M059J (cell line): Measurements from ENCODE around the gene FHOD3. TPM values are rescaled to one million over a fixed set of nuclear protein-coding genes. Genes with fewer than 3 reads are reported as not detected.

Experiments
- DNase-seq: peaks from one replicate; pipeline ENCODE4 v3.0.0-alpha.2; 2012; ENCODE audit warnings: low read depth
- total RNA-seq: library from RNA; depleted of rRNA; stranded (reverse); fragments of >200 nt; shearing (Covaris generic); gene quantifications from 2 replicates; pipeline ENCODE4 v1.2.3, GENCODE V29; 2014

FHOD3 gene
- total RNA-seq, 1 experiment from 2014 or later, result 13.1 TPM

GRCh38 chr18:36477776-36478175 lies 180.3 kb downstream of the FHOD3 start:
- no peak for DNase-seq

GRCh38 chr18:36481201-36481657 lies 183.7 kb downstream of the FHOD3 start:
- no peak for DNase-seq

GRCh38 chr18:36481935-36482334 lies 184.4 kb downstream of the FHOD3 start:
- no peak for DNase-seq

- DNase-seq, result no peak
Measured at GRCh38 chr18:36484591-36484990, 187.1 kb downstream of the FHOD3 start.

GRCh38 chr18:36485772-36486171 lies 188.3 kb downstream of the FHOD3 start:
- no peak for DNase-seq

GRCh38 chr18:36488131-36488530 lies 190.6 kb downstream of the FHOD3 start:
- DNase-seq, result no peak

- DNase-seq, result no peak
Measured at GRCh38 chr18:36490897-36491296, 193.4 kb downstream of the FHOD3 start.

- peak; percentile 63 for DNase-seq
Measured at GRCh38 chr18:36492604-36493329, 195.3 kb downstream of the FHOD3 start.

- no peak for DNase-seq
Measured at GRCh38 chr18:36493349-36494159, 196.0 kb downstream of the FHOD3 start.

GRCh38 chr18:36494160-36494437 lies 196.6 kb downstream of the FHOD3 start:
- no peak for DNase-seq

- peak; percentile 43 for DNase-seq
Measured at GRCh38 chr18:36496022-36496421, 198.5 kb downstream of the FHOD3 start.

GRCh38 chr18:36499938-36500337 lies 202.4 kb downstream of the FHOD3 start:
- peak; percentile 67 for DNase-seq

- no peak for DNase-seq
Measured at GRCh38 chr18:36501100-36501499, 203.6 kb downstream of the FHOD3 start.

GRCh38 chr18:36503477-36503876 lies 206.0 kb downstream of the FHOD3 start:
- DNase-seq, result peak; percentile 11

GRCh38 chr18:36504928-36505327 lies 207.4 kb downstream of the FHOD3 start:
- peak; percentile 46 for DNase-seq

- DNase-seq, result no peak
Measured at GRCh38 chr18:36505665-36506064, 208.2 kb downstream of the FHOD3 start.

- DNase-seq, result no peak
Measured at GRCh38 chr18:36509646-36510197, 212.2 kb downstream of the FHOD3 start.

GRCh38 chr18:36511791-36512352 lies 214.4 kb downstream of the FHOD3 start:
- peak; percentile 49 for DNase-seq

- no peak for DNase-seq
Measured at GRCh38 chr18:36513556-36513955, 216.0 kb downstream of the FHOD3 start.

- DNase-seq, result no peak
Measured at GRCh38 chr18:36514778-36515177, 217.3 kb downstream of the FHOD3 start.

- DNase-seq, result no peak
Measured at GRCh38 chr18:36516258-36516657, 218.7 kb downstream of the FHOD3 start.

- DNase-seq, result no peak
Measured at GRCh38 chr18:36516726-36517125, 219.2 kb downstream of the FHOD3 start.

- peak; percentile 82 for DNase-seq
Measured at GRCh38 chr18:36518839-36519238, 221.3 kb downstream of the FHOD3 start.
